WERI-Rb-1 (cell line): ENCODE measurements around the gene ADH1A.

Experiments used
- DNase-seq: peaks from one replicate; pipeline ENCODE4 v3.0.0-alpha.2; 2020
- H3K27ac ChIP-seq: fragments of 250-450 bp; sonication (Bioruptor Pico); 2 replicates; pipeline ENCODE4 v1.5.1; 2020; ENCODE audit warnings: mild to moderate bottlenecking, moderate library complexity
- H3K27me3 ChIP-seq: fragments of 250-450 bp; sonication (Bioruptor Pico); 2 replicates; pipeline ENCODE4 v1.5.1; 2021; ENCODE audit warnings: mild to moderate bottlenecking, low read depth, moderate library complexity; ENCODE audit not compliant: insufficient read depth, severe bottlenecking
- H3K36me3 ChIP-seq: fragments of 250-450 bp; sonication (Bioruptor Pico); 2 replicates; pipeline ENCODE4 v1.5.1; 2020; ENCODE audit warnings: mild to moderate bottlenecking, moderate library complexity
- H3K4me3 ChIP-seq: 2 replicates; pipeline ENCODE4 v1.5.1; 2011; ENCODE audit warnings: low read depth, mild to moderate bottlenecking, control low read depth, low read length
- H3K9me3 ChIP-seq: fragments of 250-450 bp; sonication (Bioruptor Pico); 2 replicates; pipeline ENCODE4 v1.5.1; 2021; ENCODE audit warnings: mild to moderate bottlenecking, moderate library complexity; ENCODE audit not compliant: severe bottlenecking
- CTCF ChIP-seq: IDR thresholded peaks from 2 replicates; pipeline ENCODE4 v1.5.1; 2011; ENCODE audit warnings: low read depth, mild to moderate bottlenecking, control low read depth, inconsistent platforms, low read length

Gene ADH1A

GRCh38 chr4:99290848-99291786, at the start of gene ADH1A:
ADH1A (minus strand) TSS chr4:99290985; CDS start chr4:99290914, 71 bp downstream.
- no peak within 1 kb of the TSS for H3K27ac ChIP-seq
- H3K9me3 ChIP-seq, result no peaks in the 10 kb centered on the region
- no peaks in the 10 kb centered on the region for H3K36me3 ChIP-seq
- no peak for DNase-seq
- H3K27me3 ChIP-seq, result no peaks in the 10 kb centered on the region
- no peak within 1 kb of the TSS for H3K4me3 ChIP-seq
- no peak for TF ChIP-seq CTCF

GRCh38 chr4:99339172-99339571, 48.4 kb upstream of the ADH1A start:
- no peaks in the 10 kb centered on the region for H3K27me3 ChIP-seq
- no peak for DNase-seq
- no peaks in the 10 kb centered on the region for H3K9me3 ChIP-seq
- no peak for TF ChIP-seq CTCF
- H3K27ac ChIP-seq, result no peak overlapping the region
- H3K36me3 ChIP-seq, result no peaks in the 10 kb centered on the region
- no peak overlapping the region for H3K4me3 ChIP-seq

- H3K4me3 ChIP-seq, result no peak overlapping the region
- H3K27ac ChIP-seq, result no peak overlapping the region
- H3K9me3 ChIP-seq, result no peaks in the 10 kb centered on the region
- no peak for DNase-seq
- H3K27me3 ChIP-seq, result no peaks in the 10 kb centered on the region
- no peaks in the 10 kb centered on the region for H3K36me3 ChIP-seq
- TF ChIP-seq CTCF, result no peak
Measured at GRCh38 chr4:99336553-99336952, 45.8 kb upstream of the ADH1A start.

- Histone ChIP-seq H3K27me3 (no peaks in the 10 kb centered on the region), H3K4me3 (no peak overlapping the region), H3K9me3 (no peaks in the 10 kb centered on the region), H3K36me3 (no peaks in the 10 kb centered on the region), H3K27ac (no peak overlapping the region)
- no peak for DNase-seq
- TF ChIP-seq CTCF, result no peak
Measured at GRCh38 chr4:99334880-99335279, 44.1 kb upstream of the ADH1A start.

GRCh38 chr4:99330648-99331047, 39.9 kb upstream of the ADH1A start:
- no peak for DNase-seq
- Histone ChIP-seq H3K4me3 (no peak overlapping the region), H3K27ac (no peak overlapping the region), H3K9me3 (no peaks in the 10 kb centered on the region), H3K36me3 (no peaks in the 10 kb centered on the region), H3K27me3 (no peaks in the 10 kb centered on the region)
- TF ChIP-seq CTCF, result no peak
